Epidermal melanocyte (primary cell): ENCODE measurements around the gene HCN2.

Experiments used
- DNase-seq: peaks from one replicate; pipeline ENCODE4 v3.0.0; 2011; ENCODE audit warnings: low spot score; ENCODE audit not compliant: insufficient read length

Gene HCN2

GRCh38 chr19:651991-652390 is 62.3 kb downstream of the HCN2 start:
- no peak for DNase-seq

- no peak for DNase-seq
These were observed 63.0 kb downstream of the HCN2 start for GRCh38 chr19:652467-653389.

GRCh38 chr19:653425-653824 is 63.7 kb downstream of the HCN2 start:
- no peak for DNase-seq

- no peak for DNase-seq
These were observed 66.0 kb downstream of the HCN2 start for GRCh38 chr19:655691-656090.

- no peak for DNase-seq
These were observed 67.3 kb downstream of the HCN2 start for GRCh38 chr19:656751-657559.

GRCh38 chr19:657611-658010 is 67.9 kb downstream of the HCN2 start:
- no peak for DNase-seq

- DNase-seq: no peak
These were observed 68.6 kb downstream of the HCN2 start for GRCh38 chr19:658059-658839.

GRCh38 chr19:658916-659839 is 69.5 kb downstream of the HCN2 start:
- no peak for DNase-seq

GRCh38 chr19:660793-661426 is 71.2 kb downstream of the HCN2 start:
- no peak for DNase-seq

GRCh38 chr19:661427-662196 is 71.9 kb downstream of the HCN2 start:
- DNase-seq: no peak

GRCh38 chr19:662207-662961 is 72.7 kb downstream of the HCN2 start:
- DNase-seq: no peak

- peak; percentile 99 for DNase-seq
These were observed 73.4 kb downstream of the HCN2 start, which contains the start of gene RNF126 for GRCh38 chr19:662962-663681. TSS of gene RNF126 (minus strand) at chr19:663214. CDS start at chr19:663121, 93 bp downstream.

- no peak for DNase-seq
These were observed 74.0 kb downstream of the HCN2 start for GRCh38 chr19:663682-664117.

- DNase-seq: peak; percentile 97
These were observed 75.3 kb downstream of the HCN2 start for GRCh38 chr19:664913-665443.
